SU-DHL-6 (cell line): ENCODE results near the gene RENBP.

Source experiments
- CTCF ChIP-seq: fragments of 200-600 bp; sonication (generic); IDR thresholded peaks from one replicate; pipeline ENCODE4 v1.5.1; 2017; ENCODE audit warnings: antibody characterized with exemption, mild to moderate bottlenecking, low read length, moderate library complexity; ENCODE audit not compliant: insufficient read depth, poor library complexity, severe bottlenecking
- EZH2phosphoT487 ChIP-seq: fragments of 200-600 bp; sonication (generic), shearing (Covaris generic); conservative IDR thresholded peaks from 2 replicates; pipeline ENCODE4 v1.6.1; 2018; ENCODE audit warnings: mild to moderate bottlenecking, antibody characterized with exemption, low read length, moderate library complexity, mixed read lengths

- TF ChIP-seq CTCF (no peak), EZH2phosphoT487 (no peak)
Observed at GRCh38 chrX:153941336-153942252, 2.8 kb downstream of the RENBP start.
